Esophagus muscularis mucosa (tissue), 4 donors: ENCODE measurements around the gene LPCAT3. TPM values are rescaled to one million over a fixed set of nuclear protein-coding genes. Genes with fewer than 3 reads are reported as not detected.

Source experiments
- DNase-seq: peaks from one replicate; pipeline ENCODE4 v3.0.0-alpha.2; 2017; ENCODE audit errors: extremely low spot score
- H3K27ac ChIP-seq, 4 donors: fragments of 200-600 bp; sonication (generic); replicated peaks in 1 of 4; 1 replicate in 3 of 4; 2 replicates in 1 of 4; pipeline ENCODE4 v1.5.1; 2016 to 2019; ENCODE audit warnings: mild to moderate bottlenecking in 1 of 4
- H3K27me3 ChIP-seq, 4 donors: fragments of 200-600 bp; sonication (generic); one replicate each; pipeline versions ENCODE4 v1.5.1 to v1.6.0; 2016 to 2019
- H3K36me3 ChIP-seq, 4 donors: fragments of 200-600 bp; sonication (generic); one replicate each; pipeline ENCODE4 v1.5.1; 2016 to 2019
- H3K4me1 ChIP-seq, 4 donors: fragments of 200-600 bp; sonication (generic); one replicate each; pipeline ENCODE4 v1.5.1; 2016 to 2019
- H3K4me3 ChIP-seq, 4 donors: fragments of 200-600 bp; sonication (generic); 1 replicate in 2 of 4; 2 replicates in 2 of 4; pipeline ENCODE4 v1.5.1; 2016 to 2019; ENCODE audit warnings: mild to moderate bottlenecking in 4 of 4, moderate library complexity in 1 of 4
- H3K9me3 ChIP-seq, 4 donors: fragments of 200-600 bp; sonication (generic); 1 replicate in 3 of 4; 2 replicates in 1 of 4; pipeline ENCODE4 v1.5.1; 2016 to 2019
- CTCF ChIP-seq, 3 experiments: fragments of 200-600 bp in 2 of 3; fragments of 450-650 bp in 1 of 3; sonication (generic) in 2 of 3; IDR thresholded peaks; one replicate each; pipeline ENCODE4 v1.5.1; 2017 to 2019; ENCODE audit warnings: antibody characterized with exemption in 3 of 3, mild to moderate bottlenecking in 2 of 3, moderate library complexity in 1 of 3
- EP300 ChIP-seq: sonication (generic); formaldehyde crosslinking; IDR thresholded peaks from one replicate; pipeline ENCODE4 v1.6.1; 2017; ENCODE audit warnings: antibody characterized with exemption
- POLR2A ChIP-seq: fragments of 450-650 bp; IDR thresholded peaks from one replicate; pipeline ENCODE4 v1.6.1; 2017; ENCODE audit warnings: antibody characterized with exemption, moderate library complexity, mild to moderate bottlenecking, low read depth
- POLR2AphosphoS5 ChIP-seq, 2 donors: sonication (generic); formaldehyde crosslinking; IDR thresholded peaks; one replicate each; pipeline ENCODE4 v1.6.1; 2017; ENCODE audit warnings: antibody characterized with exemption in 2 of 2
- WGBS: methylation state at CpG from one replicate; pipeline ENCODE4 v1.1.5; 2018; 5-methylcytosine and 5-hydroxymethylcytosine counted together
- intact Hi-C: fragments of 100-400 bp; cut with DNase I; formaldehyde crosslinking; loops from one replicate; pipeline ENCODE4 v1.15.1; 2023
- small RNA-seq, 3 donors: library from RNA; depleted of rRNA; stranded (forward); fragments of <200 nt; gene quantifications; one replicate each; pipeline ENCODE3, GENCODE V24; 2016
- total RNA-seq, 4 donors: library from RNA; depleted of rRNA; stranded (reverse); fragments of >200 nt; gene quantifications; one replicate each; pipeline versions ENCODE4 v1.1.0 to v1.2.1, GENCODE V29; 2016

The LPCAT3 gene
- total RNA-seq, 4 donors from 2014 or later: 21.6 to 33.3 (median 26.2) TPM

- Histone ChIP-seq H3K36me3 (peaks cover 0 to 10% (median 6%) of the 10 kb centered on the region in 4 donors), H3K27ac (peak overlapping the region; percentile 95 to 99 (median 98)), H3K4me3 (peak overlapping the region; percentile 85 to 99 (median 92)), H3K4me1 (peaks cover 77 to 86% (median 86%) of the 10 kb centered on the region in 4 donors), H3K27me3 (no peaks in the 10 kb centered on the region), H3K9me3 (no peaks in the 10 kb centered on the region)
- intact Hi-C loops: no loop called here
- 10% methylated on average over 19 of the region's 19 CpGs for WGBS
- no peak for DNase-seq
- no peak for TF ChIP-seq POLR2A
- no peak for TF ChIP-seq EP300
- no peak for TF ChIP-seq POLR2AphosphoS5 (IDR thresholded peaks at IDR 0.05)
- no peak for TF ChIP-seq CTCF (IDR thresholded peaks at IDR 0.05)
Measured at GRCh38 chr12:6928703-6929407, 89.4 kb downstream of the LPCAT3 start.

GRCh38 chr12:6928022-6928702, 90.1 kb downstream of the LPCAT3 start:
- Histone ChIP-seq H3K27me3 (no peaks in the 10 kb centered on the region), H3K4me1 (peaks cover 72 to 83% (median 82%) of the 10 kb centered on the region in 4 donors), H3K27ac (peak overlapping the region; percentile 95 to 99 (median 98)), H3K36me3 (peaks cover 0 to 3% (median under 1%) of the 10 kb centered on the region in 4 donors), H3K9me3 (no peaks in the 10 kb centered on the region), H3K4me3 (peak overlapping the region; percentile 85 to 99 (median 92))
- intact Hi-C loops: no loop called here
- no peak for DNase-seq
- TF ChIP-seq POLR2A: no peak
- TF ChIP-seq EP300: no peak
- TF ChIP-seq POLR2AphosphoS5 (IDR thresholded peaks at IDR 0.05): no peak
- TF ChIP-seq CTCF (IDR thresholded peaks at IDR 0.05): no peak
- WGBS: 2% methylated on average over 9 of the region's 79 CpGs

- peaks cover 0 to 5% (median 3%) of the 10 kb centered on the region in 4 donors for H3K36me3 ChIP-seq
- TF ChIP-seq POLR2A (no peak), EP300 (no peak), POLR2AphosphoS5 (IDR thresholded peaks at IDR 0.05) (peak; percentile 82 to 88), CTCF (IDR thresholded peaks at IDR 0.05) (no peak)
- H3K4me3 ChIP-seq: peak within 1 kb of the TSS; percentile 85 to 99 (median 92)
- DNase-seq: peak; percentile 96
- intact Hi-C loops: no loop called here
- no peaks in the 10 kb centered on the region for H3K9me3 ChIP-seq
- peak within 1 kb of the TSS; percentile 95 to 99 (median 98) for H3K27ac ChIP-seq
- no peaks in the 10 kb centered on the region for H3K27me3 ChIP-seq
- H3K4me1 ChIP-seq: peaks cover 66 to 76% (median 75%) of the 10 kb centered on the region in 4 donors
- WGBS: 1% methylated on average over 47 of the region's 66 CpGs
Measured at GRCh38 chr12:6927379-6928021, 90.8 kb downstream of the LPCAT3 start, which contains the start of gene ATN1. TSS of gene ATN1 (plus strand) at chr12:6927959. CDS start at chr12:6934002, 6,043 bp downstream.

Small RNA genes lying within 50 kb of the gene (small RNA-seq; reads per million reads assigned to genes)
- gene AC006512.1 (0 reads per million in 3 donors), gene MIR141 (0.37 to 1.2 (median 0.84) reads per million in 3 donors), gene MIR200C (0.17 to 0.74 (median 0.68) reads per million in 3 donors), gene RNU7-1 (0 reads per million in 3 donors), gene SCARNA12 (0 to 0.25 (median 0.17) reads per million in 3 donors)

Other genes with a start within 250 kb of the LPCAT3 start
- 1 to 10 TPM; 1.7 to 4.0 (median 2.9) TPM for gene LAG3, start 246.0 kb downstream of the LPCAT3 start, total RNA-seq
- gene CD4, start 228.9 kb downstream of the LPCAT3 start, total RNA-seq: 10 to 100 TPM in 2 of 4 donors, 1 to 10 TPM in 2; 6.6 to 16.2 (median 10.1) TPM
- 10 to 100 TPM in 2 of 4 donors, 1 to 10 TPM in 2; 3.7 to 12.1 (median 10.0) TPM for gene GPR162, start 196.7 kb downstream of the LPCAT3 start, total RNA-seq
- gene P3H3, start 190.1 kb downstream of the LPCAT3 start, total RNA-seq: 10 to 100 TPM; 16.4 to 30.7 (median 26.8) TPM
- gene GNB3, start 177.6 kb downstream of the LPCAT3 start, total RNA-seq: 1 to 10 TPM in 1 of 4 donors, under 1 TPM in 3; 0.39 to 1.7 (median 0.46) TPM
- 1 to 10 TPM; 1.2 to 2.9 (median 1.5) TPM for gene CDCA3, start 167.2 kb downstream of the LPCAT3 start, total RNA-seq
- gene USP5, start 166.3 kb downstream of the LPCAT3 start, total RNA-seq: 10 to 100 TPM; 49.8 to 68.7 (median 58.4) TPM
- 100 to 1,000 TPM; 288 to 372 (median 355) TPM for gene TPI1, start 150.9 kb downstream of the LPCAT3 start, total RNA-seq
- 10 to 100 TPM in 2 of 4 donors, 1 to 10 TPM in 2; 4.2 to 10.8 (median 8.5) TPM for gene SPSB2, start 145.2 kb downstream of the LPCAT3 start, total RNA-seq
- gene LRRC23, start 113.7 kb downstream of the LPCAT3 start, total RNA-seq: 10 to 100 TPM in 2 of 4 donors, 1 to 10 TPM in 2; 8.3 to 12.9 (median 11.0) TPM
- 10 to 100 TPM; 28.7 to 49.7 (median 40.0) TPM for gene ENO2, start 103.9 kb downstream of the LPCAT3 start, total RNA-seq
- gene ATN1, start 90.5 kb downstream of the LPCAT3 start, total RNA-seq: 100 to 1,000 TPM in 2 of 4 donors, 10 to 100 TPM in 2; 72.2 to 163 (median 92.4) TPM
- gene RNU7-1, start 74.7 kb downstream of the LPCAT3 start, total RNA-seq: not detected
- 100 to 1,000 TPM; 307 to 437 (median 325) TPM for gene C12orf57, start 74.5 kb downstream of the LPCAT3 start, total RNA-seq
- 10 to 100 TPM in 3 of 4 donors, 1 to 10 TPM in 1; 9.1 to 16.9 (median 13.3) TPM for gene PTPN6, start 67.1 kb downstream of the LPCAT3 start, total RNA-seq
- 100 to 1,000 TPM; 194 to 265 (median 233) TPM for gene PHB2, start 47.8 kb downstream of the LPCAT3 start, total RNA-seq
- 10 to 100 TPM; 20.8 to 35.1 (median 26.3) TPM for gene EMG1, start 47.6 kb downstream of the LPCAT3 start, total RNA-seq
- gene C1S, start 42.2 kb upstream of the LPCAT3 start, total RNA-seq: 100 to 1,000 TPM; 454 to 549 (median 512) TPM
- gene C1R, start 74.0 kb upstream of the LPCAT3 start, total RNA-seq: 100 to 1,000 TPM; 324 to 603 (median 572) TPM
- gene C1RL, start 90.7 kb upstream of the LPCAT3 start, total RNA-seq: 100 to 1,000 TPM in 1 of 4 donors, 10 to 100 TPM in 3; 64.8 to 159 (median 88.2) TPM
- 1 to 10 TPM in 2 of 4 donors, under 1 TPM in 2; 0.46 to 5.0 (median 0.91) TPM for gene RBP5, start 110.4 kb upstream of the LPCAT3 start, total RNA-seq
- 10 to 100 TPM in 3 of 4 donors, 1 to 10 TPM in 1; 9.6 to 25.6 (median 19.3) TPM for gene CLSTN3, start 111.9 kb upstream of the LPCAT3 start, total RNA-seq
- 10 to 100 TPM; 32.8 to 53.5 (median 38.4) TPM for gene PEX5, start 171.2 kb upstream of the LPCAT3 start, total RNA-seq